ENCODE data around the gene SOCS7.

DNA sequence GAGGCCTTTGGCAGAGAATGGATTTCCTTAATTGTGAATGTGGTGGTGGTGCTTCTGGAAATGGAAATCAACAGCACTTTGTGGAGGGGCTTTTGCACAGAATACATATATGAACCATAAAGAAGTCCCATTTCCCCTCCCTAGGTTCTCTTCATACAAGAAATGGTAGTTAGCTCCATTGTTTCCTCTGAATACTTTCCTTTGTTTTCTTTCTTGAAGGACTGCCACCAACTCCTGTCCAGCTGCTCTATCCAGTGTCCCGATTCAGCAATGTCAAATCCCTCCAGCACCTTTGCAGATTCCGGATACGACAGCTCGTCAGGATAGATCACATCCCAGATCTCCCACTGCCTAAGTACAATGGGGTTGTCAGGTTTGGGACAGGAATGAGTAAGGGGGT, 43.4 kb downstream of the SOCS7 start:
- no peak for TF ChIP-seq EZH2 (IDR thresholded peaks at IDR 0.05; ENCODE audit: borderline replicate concordance, insufficient read depth, low read depth, low read length, poor library complexity, severe bottlenecking)
- no peak for TF ChIP-seq CTCF (IDR thresholded peaks at IDR 0.05)
